ENCODE data around the gene ZBTB16.

ZBTB16 gene

DNA sequence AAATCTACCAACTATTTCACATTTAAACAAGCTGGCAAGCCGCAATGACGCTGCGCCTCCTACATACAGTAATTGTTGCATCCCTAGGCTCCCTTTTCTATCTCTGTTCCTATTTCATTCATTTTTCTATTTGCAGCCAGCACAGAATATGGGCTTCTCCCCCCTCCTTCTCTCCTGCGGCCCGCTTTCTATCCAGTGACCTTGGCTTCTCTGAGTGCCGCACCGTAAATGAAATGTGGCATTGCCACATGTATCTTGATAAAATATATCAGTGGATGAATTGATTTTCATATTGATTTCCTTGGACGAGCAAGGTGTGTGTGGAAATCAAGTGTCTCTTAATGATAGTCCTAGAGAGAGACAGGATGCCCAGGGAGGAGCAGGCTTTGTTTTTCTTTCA is 70.2 kb downstream of the ZBTB16 start:
- Mint-ChIP-seq H3K27ac (no peak overlapping the region), H3K36me3 (no peaks in the 10 kb centered on the region), H3K27me3 (no peaks in the 10 kb centered on the region), H3K9me3 (ENCODE audit: low read depth) (no peaks in the 10 kb centered on the region), H3K4me3 (no peak overlapping the region), H3K4me1 (ENCODE audit: low read depth) (peaks cover 27% of the 10 kb centered on the region)

DNA sequence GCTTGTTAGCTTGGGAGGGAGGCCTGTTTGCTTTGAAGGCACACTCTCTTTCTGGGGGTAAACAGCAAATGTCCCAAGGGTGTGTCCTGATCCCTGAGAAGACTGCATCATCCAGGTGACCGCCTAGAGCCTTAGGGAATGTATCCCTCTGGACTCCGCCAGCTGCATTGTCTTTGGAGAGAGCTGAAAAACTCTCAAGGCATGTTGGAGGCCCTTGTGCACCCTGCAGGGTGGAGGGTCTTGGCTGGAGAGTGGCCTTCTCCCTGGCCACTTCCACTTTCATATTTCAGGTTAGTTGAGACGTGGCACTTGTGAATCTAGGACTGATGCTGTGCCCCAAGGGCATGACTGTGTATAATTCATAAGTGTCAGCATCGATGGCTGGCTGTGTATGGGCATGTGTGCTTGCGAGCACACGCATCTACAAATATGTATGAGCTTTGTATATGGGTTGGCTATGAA is 70.6 kb downstream of the ZBTB16 start:
- Mint-ChIP-seq H3K27me3 (no peaks in the 10 kb centered on the region), H3K4me1 (ENCODE audit: low read depth) (peaks cover 27% of the 10 kb centered on the region), H3K9me3 (ENCODE audit: low read depth) (no peaks in the 10 kb centered on the region), H3K27ac (no peak overlapping the region), H3K4me3 (no peak overlapping the region), H3K36me3 (no peaks in the 10 kb centered on the region)

DNA sequence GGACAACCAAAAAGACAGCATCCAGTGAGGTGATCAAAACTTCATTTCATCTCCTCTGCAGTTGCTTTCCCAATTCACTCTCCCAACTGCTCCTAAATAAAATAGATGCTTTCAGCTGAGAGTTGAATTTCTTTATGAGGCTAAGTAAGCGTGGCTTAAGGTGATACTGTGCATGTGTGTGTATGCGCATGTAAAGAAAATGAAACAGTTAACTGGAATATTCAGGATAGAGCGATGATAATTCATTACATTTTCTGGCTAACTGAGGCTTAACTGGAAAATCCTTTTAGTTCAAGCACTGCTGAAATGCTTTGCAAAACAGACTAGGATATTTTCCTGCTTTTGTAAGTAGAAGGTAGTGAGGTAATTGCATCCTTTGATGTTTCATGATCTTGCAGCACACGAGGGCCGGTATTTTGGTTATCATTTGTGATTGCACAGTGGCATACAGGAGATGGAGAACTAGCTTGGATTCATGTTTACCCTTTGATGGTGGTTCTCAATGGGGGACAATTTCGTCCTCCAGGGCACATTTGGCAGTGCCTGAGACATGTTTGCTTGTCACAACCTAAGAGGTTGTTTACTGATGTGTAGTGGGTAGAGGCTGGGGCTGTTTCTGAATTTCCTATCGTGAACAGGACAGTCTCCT is 71.2 kb downstream of the ZBTB16 start:
- Mint-ChIP-seq H3K27ac (no peak overlapping the region), H3K27me3 (no peaks in the 10 kb centered on the region), H3K4me3 (no peak overlapping the region), H3K36me3 (no peaks in the 10 kb centered on the region), H3K9me3 (ENCODE audit: low read depth) (no peaks in the 10 kb centered on the region), H3K4me1 (ENCODE audit: low read depth) (peaks cover 30% of the 10 kb centered on the region)

DNA sequence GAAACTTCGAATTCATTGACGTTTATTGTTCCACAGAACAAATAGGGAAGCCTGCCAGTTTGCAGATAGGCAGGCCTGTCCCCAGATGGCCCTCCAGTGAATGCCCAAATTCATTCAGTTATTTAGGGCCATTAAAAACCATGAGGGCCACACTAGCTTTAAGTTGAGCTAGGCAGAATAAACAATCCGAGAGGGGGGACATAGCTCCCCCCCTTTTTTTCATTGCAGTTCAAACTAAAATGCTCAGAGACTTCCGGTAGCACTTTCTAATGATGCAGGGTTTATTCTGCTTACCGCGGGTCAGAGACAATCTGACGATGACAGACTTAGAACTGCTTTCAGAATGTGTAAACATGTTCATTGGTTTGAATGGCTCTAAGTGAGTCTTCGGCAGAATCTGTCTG is 72.0 kb downstream of the ZBTB16 start:
- H3K36me3 Mint-ChIP-seq, result no peaks in the 10 kb centered on the region
- no peaks in the 10 kb centered on the region for H3K27me3 Mint-ChIP-seq
- H3K27ac Mint-ChIP-seq, result no peak overlapping the region
- peak overlapping the region; percentile 43 for H3K4me3 Mint-ChIP-seq
- peaks cover 34% of the 10 kb centered on the region for H3K4me1 Mint-ChIP-seq (ENCODE audit: low read depth)
- no peaks in the 10 kb centered on the region for H3K9me3 Mint-ChIP-seq (ENCODE audit: low read depth)

DNA sequence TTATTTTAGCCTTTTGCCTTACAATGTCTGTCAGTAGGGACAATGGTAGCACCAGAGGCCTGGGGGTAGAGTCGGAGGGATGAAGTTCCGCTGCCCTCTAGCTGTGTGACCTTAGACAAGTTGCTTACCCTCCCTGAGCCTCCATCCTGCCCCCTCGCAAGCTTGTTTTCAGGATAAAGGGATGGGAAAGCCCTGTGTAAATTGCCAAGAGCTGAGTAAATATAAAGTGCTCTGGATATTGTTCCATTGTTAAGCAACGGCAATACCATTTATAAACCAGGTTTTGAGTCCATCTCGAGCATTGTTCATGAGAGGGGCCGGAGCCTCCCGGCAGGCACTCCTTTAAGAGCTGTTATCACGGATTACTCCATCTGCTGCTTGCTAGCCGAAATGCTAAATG is 72.9 kb downstream of the ZBTB16 start:
- Mint-ChIP-seq H3K4me3 (no peak overlapping the region), H3K36me3 (no peaks in the 10 kb centered on the region), H3K4me1 (ENCODE audit: low read depth) (peaks cover 42% of the 10 kb centered on the region), H3K27me3 (no peaks in the 10 kb centered on the region), H3K9me3 (ENCODE audit: low read depth) (no peaks in the 10 kb centered on the region), H3K27ac (no peak overlapping the region)

DNA sequence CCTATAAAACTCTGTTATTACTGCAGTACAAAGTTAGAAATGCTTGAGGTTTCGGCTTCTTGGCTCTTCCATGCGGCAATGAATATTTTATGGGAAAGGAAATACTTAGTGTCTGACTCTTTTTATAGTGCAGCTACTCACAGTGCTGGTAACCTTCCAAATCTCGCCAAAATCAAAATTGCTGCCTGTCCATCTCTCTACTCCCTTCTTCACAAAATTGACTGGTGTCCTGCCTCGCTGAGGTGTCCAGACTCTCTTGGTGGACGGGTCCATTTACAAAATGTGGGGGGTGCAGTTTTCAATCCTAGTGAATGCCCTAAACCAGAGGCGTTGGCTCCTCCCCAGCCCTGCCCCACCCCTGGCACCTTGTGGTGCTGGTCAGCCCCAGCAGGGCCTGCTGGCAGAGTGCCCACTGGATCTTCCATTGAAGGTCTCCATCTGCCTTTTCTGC is 73.5 kb downstream of the ZBTB16 start:
- Mint-ChIP-seq H3K4me3 (no peak overlapping the region), H3K9me3 (ENCODE audit: low read depth) (no peaks in the 10 kb centered on the region), H3K36me3 (no peaks in the 10 kb centered on the region), H3K27me3 (no peaks in the 10 kb centered on the region), H3K27ac (no peak overlapping the region), H3K4me1 (ENCODE audit: low read depth) (peaks cover 47% of the 10 kb centered on the region)

DNA sequence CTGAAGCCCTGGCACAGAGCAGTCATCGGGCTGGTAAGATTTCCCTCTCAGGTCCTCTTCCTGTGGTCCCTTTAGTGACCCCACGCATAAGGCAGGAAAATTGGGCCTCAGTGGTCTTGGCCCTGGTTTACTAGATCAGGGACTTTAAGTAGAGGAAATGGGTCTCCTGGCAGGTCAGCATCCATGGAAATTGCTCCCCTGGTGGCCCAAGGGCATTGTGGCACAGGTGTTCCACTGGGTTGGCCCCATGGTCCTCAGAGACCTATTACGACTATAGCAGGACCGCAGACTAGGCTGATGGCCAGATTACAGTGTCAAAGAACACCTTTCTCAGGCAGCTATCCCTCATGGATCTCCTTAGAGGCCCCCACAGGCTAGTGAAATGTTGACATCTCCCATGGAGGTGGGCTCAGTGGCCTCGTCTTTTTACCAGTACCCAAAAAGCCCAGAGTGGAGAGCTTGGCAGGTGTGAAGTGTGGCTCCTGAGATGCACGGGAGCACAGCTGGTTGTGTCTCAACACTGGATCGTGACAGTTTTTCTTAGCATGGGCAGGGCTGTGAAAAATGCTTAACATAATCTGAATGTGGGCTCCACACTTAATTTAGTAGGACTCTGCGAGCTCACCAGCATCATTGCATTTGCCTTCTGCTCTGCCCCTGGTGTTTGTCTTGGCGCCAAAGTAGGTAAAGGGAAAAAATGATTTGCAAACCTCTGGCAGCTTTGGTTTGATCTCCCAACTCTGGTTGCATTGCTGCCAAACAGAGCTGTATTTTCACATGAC is 74.2 kb downstream of the ZBTB16 start:
- Mint-ChIP-seq H3K36me3 (no peaks in the 10 kb centered on the region), H3K27me3 (no peaks in the 10 kb centered on the region), H3K27ac (no peak overlapping the region), H3K4me1 (ENCODE audit: low read depth) (peaks cover 48% of the 10 kb centered on the region), H3K4me3 (no peak overlapping the region), H3K9me3 (ENCODE audit: low read depth) (no peaks in the 10 kb centered on the region)

DNA sequence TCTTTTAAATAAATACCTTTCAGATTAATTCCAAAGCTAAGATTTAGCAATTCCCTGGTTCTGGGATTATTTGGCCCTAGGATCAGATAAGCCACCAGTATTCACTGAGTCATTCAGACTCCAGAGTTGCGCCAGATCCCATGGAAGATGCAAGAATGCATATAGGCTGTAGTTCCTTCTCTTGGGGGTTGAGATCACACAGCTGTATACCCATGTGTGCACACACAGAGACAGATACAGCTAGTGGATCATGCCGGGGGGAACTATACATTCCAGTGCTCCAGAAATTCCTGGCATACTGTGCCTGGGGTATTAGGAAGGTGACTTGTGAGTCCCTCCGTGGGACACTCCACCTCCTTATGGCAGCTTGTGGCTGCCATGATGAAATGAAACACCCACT is 75.4 kb downstream of the ZBTB16 start:
- Mint-ChIP-seq H3K4me3 (no peak overlapping the region), H3K27me3 (no peaks in the 10 kb centered on the region), H3K36me3 (no peaks in the 10 kb centered on the region), H3K9me3 (ENCODE audit: low read depth) (no peaks in the 10 kb centered on the region), H3K4me1 (ENCODE audit: low read depth) (peaks cover 44% of the 10 kb centered on the region), H3K27ac (no peak overlapping the region)

DNA sequence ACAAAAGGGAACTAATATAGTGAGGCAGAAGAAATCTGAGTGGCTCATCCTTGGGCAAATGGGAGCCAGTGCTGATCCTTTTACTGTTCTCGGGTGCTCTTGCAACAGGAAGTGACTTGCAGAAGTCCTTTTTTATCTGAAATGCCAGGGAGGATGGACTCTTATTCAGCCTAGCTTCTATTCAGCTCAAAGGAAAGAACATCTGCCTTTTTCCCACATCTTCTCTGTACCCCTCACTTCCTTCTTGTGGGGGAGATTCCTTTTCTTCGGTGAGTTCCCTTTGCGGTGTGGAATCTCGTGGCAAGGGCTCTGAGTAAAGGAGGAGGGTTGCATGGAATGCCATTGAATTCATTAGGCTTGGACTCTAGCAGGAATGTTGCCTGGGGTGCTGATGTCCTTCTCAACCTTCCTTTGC is 76.2 kb downstream of the ZBTB16 start:
- Mint-ChIP-seq H3K4me1 (ENCODE audit: low read depth) (peaks cover 41% of the 10 kb centered on the region), H3K27me3 (no peaks in the 10 kb centered on the region)

DNA sequence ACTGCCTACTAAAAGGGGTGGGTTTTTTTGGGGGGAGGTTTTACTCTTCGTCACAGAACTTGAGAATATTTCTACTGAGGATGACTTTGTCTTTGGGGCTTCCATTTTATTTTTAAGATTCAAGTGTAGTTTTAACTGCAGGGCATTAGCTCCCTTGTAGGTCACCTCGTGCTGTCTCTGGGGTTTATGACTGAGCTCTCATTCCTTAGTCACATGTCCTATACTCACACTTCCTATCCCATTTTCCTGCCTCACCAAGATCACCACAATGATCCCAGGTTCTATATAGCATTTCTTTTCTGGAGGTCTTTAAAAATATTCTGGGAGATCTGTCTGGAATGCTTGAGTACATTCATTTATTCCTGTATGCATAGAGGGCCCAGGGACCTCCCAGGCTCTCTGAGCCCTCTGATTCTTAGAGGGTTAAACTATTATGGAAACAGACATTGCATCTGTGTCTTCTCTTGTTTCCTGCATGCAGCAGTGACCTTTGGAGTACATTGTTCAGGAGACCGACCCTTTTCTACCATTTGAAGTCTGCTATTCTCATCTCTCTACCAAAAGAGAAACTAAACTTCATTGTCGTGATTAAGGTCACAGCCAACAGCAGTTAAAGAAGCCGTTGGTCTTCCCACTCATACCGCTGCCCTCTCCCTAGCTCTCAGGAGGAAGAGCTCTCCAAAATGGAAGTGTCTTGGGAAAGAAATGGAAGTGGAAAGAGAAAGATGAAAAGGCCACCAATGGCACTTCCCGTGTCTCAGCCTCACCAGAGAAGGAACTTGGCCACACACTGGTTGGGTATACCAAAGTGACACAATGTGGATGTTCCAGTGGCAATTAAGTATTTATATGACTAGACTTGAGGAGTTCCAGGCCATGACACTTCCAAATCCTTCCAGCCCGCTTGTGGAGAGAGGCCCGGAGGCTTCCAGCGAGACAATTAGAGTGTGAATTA is 77.5 kb downstream of the ZBTB16 start:
- H3K9me3 Mint-ChIP-seq (ENCODE audit: low read depth), result no peaks in the 10 kb centered on the region
- peaks cover 2% of the 10 kb centered on the region for H3K36me3 Mint-ChIP-seq
- H3K4me3 Mint-ChIP-seq, result peak overlapping the region; percentile 14
- H3K27me3 Mint-ChIP-seq, result no peaks in the 10 kb centered on the region
- peaks cover 30% of the 10 kb centered on the region for H3K4me1 Mint-ChIP-seq (ENCODE audit: low read depth)
- no peak overlapping the region for H3K27ac Mint-ChIP-seq

More for the DNA sequence above, 76.2 kb downstream of the ZBTB16 start:
- Mint-ChIP-seq H3K9me3 (ENCODE audit: low read depth) (no peaks in the 10 kb centered on the region), H3K36me3 (peaks cover 2% of the 10 kb centered on the region), H3K4me3 (no peak overlapping the region), H3K27ac (no peak overlapping the region)

DNA sequence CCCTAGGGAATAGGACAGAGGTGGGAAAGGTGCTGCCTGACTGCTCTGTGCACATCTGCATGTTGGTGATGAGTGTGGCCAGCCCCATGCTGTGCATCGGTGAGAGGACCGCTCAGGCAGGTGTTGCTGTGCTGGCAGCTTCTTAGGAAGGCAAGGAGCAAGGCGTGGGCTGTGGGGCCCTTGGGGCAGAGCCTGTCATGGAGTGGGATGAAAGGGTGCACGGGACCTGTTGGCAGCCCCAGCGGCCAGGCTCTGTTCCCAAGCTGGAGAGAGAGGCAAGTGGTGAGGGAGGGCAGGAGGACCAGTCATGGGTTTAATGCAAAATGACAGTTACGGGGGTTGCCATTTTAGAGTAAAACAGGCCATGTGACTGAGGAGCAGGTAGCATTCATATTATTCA is 78.3 kb downstream of the ZBTB16 start:
- no peak overlapping the region for H3K27ac Mint-ChIP-seq
- peaks cover 30% of the 10 kb centered on the region for H3K4me1 Mint-ChIP-seq (ENCODE audit: low read depth)
- no peaks in the 10 kb centered on the region for H3K27me3 Mint-ChIP-seq

DNA sequence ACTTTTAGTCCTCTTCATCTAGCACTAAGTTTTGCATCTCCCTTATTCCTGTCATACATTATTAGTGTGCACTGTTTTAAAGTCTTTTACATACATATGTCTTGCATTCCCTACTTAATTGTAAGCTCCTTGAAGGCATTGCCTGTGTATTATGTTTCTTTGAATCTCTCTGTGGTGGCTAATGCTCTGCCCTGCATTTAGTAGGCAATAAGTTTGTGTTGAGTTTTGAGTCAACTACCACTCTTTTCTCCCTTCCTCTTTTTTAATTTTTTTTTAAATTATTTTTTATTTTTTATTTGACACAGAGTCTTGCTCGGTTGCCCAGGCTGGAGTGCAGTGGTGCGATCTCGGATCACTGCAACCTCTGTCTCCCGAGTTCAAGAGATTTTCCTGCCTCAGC is 78.9 kb downstream of the ZBTB16 start:
- H3K36me3 Mint-ChIP-seq, result peaks cover 2% of the 10 kb centered on the region
- no peak overlapping the region for H3K4me3 Mint-ChIP-seq
- no peak overlapping the region for H3K27ac Mint-ChIP-seq
- peaks cover 30% of the 10 kb centered on the region for H3K4me1 Mint-ChIP-seq (ENCODE audit: low read depth)
- no peaks in the 10 kb centered on the region for H3K27me3 Mint-ChIP-seq
- no peaks in the 10 kb centered on the region for H3K9me3 Mint-ChIP-seq (ENCODE audit: low read depth)

More for the DNA sequence above, 78.3 kb downstream of the ZBTB16 start:
- H3K36me3 Mint-ChIP-seq, result peaks cover 2% of the 10 kb centered on the region
- no peak overlapping the region for H3K4me3 Mint-ChIP-seq
- no peaks in the 10 kb centered on the region for H3K9me3 Mint-ChIP-seq (ENCODE audit: low read depth)

DNA sequence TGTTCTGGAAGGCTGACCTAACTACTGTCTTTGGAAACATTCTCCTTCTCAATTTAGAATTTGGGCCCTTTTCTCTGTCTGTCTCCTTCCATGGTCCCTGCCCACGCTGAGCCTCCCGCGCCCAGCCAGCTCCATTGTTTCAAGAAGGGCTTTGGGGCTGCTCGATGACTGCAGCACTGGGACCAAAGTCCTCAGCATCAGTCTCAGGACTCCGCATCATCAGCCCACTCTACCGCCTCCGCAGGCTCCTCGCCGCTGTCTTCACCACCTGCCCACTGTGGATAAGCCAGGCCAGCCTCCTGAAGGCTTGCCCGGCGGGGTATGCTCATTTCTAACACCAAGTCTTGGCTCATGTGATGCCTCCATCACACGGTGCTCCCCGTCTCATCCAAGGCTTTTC is 81.3 kb downstream of the ZBTB16 start:
- no peaks in the 10 kb centered on the region for H3K9me3 Mint-ChIP-seq (ENCODE audit: low read depth)
- H3K27ac Mint-ChIP-seq, result no peak overlapping the region
- H3K4me3 Mint-ChIP-seq, result no peak overlapping the region
- no peaks in the 10 kb centered on the region for H3K27me3 Mint-ChIP-seq
- H3K36me3 Mint-ChIP-seq, result peaks cover 2% of the 10 kb centered on the region
- peaks cover 23% of the 10 kb centered on the region for H3K4me1 Mint-ChIP-seq (ENCODE audit: low read depth)

DNA sequence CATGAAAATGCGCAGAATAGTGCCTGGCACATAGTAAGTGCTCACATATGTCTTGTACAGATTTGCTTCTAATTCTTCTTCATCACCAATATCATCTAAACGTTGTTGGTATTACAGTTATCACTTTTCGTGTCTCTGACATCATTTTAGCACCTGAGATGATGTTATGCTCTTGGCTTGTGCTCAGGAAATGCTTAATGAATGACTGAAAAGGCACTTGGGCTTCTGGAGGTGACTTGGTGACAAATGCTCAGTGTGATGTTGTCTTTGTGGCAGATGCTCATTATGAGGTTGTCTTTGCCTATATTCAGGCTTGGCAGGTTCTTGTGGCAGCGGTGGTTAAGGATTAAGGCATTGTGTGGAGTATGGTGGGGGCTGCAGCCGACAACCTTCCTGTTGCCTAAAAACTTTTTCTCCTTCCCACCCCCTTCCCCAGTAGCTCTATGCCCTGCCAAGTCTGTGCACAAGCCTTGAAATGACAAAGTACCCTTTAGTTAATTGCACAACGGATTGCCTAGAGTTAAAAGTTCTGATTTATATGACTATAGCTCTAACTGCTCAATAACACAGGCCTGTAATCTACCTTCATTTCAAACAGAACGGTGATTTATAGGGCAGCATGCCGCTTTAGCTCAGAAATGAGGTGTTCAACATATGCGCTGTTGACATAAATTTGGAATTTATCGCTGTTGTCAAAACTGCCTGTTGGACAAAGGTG is 82.5 kb downstream of the ZBTB16 start:
- Mint-ChIP-seq H3K9me3 (ENCODE audit: low read depth) (no peaks in the 10 kb centered on the region), H3K27me3 (no peaks in the 10 kb centered on the region), H3K4me1 (ENCODE audit: low read depth) (peaks cover 15% of the 10 kb centered on the region)

More for the DNA sequence above, 82.5 kb downstream of the ZBTB16 start:
- Mint-ChIP-seq H3K4me3 (no peak overlapping the region), H3K36me3 (peaks cover 2% of the 10 kb centered on the region), H3K27ac (no peak overlapping the region)
